Measurements from ENCODE around the gene HOXB7.

Gene HOXB7

DNA sequence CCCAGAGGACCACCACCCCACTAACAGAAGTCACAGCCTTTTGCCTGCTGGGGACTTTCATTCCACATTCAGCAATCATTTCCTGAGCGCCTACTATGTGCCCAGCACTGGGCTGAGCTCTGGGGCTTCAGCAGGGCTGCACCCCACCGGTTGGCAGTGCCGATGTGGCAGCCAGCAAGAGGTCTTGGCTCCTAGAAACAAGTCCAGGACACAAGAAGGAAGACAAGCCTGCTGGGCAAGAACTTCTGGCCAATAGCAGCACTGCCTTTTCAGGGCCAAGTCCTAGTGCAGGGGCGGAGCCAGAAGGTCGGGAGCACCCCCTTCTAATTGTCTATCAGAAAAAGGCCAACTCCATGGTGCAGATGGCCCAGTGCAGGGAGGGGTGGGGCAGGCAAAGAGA lies 28.3 kb upstream of the HOXB7 start:
- H3K4me3 ChIP-seq (ENCODE audit: low read depth, low read length), result no peak overlapping the region
- no peaks in the 10 kb centered on the region for H3K36me3 ChIP-seq (replicated peaks)
- no peak overlapping the region for H3K27ac ChIP-seq
- in situ Hi-C loops (cut with HindIII; ENCODE audit: low pct_ligation_motif_present, low sequenced_read_pairs), result no loop called here
- DNase-seq, result no peak
- TF ChIP-seq, protein P1, sequence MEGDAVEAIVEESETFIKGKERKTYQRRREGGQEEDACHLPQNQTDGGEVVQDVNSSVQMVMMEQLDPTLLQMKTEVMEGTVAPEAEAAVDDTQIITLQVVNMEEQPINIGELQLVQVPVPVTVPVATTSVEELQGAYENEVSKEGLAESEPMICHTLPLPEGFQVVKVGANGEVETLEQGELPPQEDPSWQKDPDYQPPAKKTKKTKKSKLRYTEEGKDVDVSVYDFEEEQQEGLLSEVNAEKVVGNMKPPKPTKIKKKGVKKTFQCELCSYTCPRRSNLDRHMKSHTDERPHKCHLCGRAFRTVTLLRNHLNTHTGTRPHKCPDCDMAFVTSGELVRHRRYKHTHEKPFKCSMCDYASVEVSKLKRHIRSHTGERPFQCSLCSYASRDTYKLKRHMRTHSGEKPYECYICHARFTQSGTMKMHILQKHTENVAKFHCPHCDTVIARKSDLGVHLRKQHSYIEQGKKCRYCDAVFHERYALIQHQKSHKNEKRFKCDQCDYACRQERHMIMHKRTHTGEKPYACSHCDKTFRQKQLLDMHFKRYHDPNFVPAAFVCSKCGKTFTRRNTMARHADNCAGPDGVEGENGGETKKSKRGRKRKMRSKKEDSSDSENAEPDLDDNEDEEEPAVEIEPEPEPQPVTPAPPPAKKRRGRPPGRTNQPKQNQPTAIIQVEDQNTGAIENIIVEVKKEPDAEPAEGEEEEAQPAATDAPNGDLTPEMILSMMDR (IDR thresholded peaks at IDR 0.05; ENCODE audit: low read depth, low read length, missing control alignments), result no peak
- H3K27me3 ChIP-seq (replicated peaks), result peaks cover 99% of the 10 kb centered on the region

GRCh38 chr17:48637323-48638260 lies 26.8 kb upstream of the HOXB7 start:
- Histone ChIP-seq H3K27me3 (replicated peaks) (peaks cover 99% of the 10 kb centered on the region), H3K4me3 (ENCODE audit: low read depth, low read length) (no peak overlapping the region), H3K27ac (no peak overlapping the region), H3K36me3 (replicated peaks) (no peaks in the 10 kb centered on the region)
- in situ Hi-C loops (cut with HindIII; ENCODE audit: low pct_ligation_motif_present, low sequenced_read_pairs), result no loop called here
- TF ChIP-seq, protein P1 (IDR thresholded peaks at IDR 0.05; ENCODE audit: low read depth, low read length, missing control alignments), result no peak
- no peak for DNase-seq

GRCh38 chr17:48636177-48637018 lies 25.6 kb upstream of the HOXB7 start:
- no peak overlapping the region for H3K4me3 ChIP-seq (ENCODE audit: low read depth, low read length)
- no peak overlapping the region for H3K27ac ChIP-seq
- TF ChIP-seq, protein P1 (IDR thresholded peaks at IDR 0.05; ENCODE audit: low read depth, low read length, missing control alignments), result peak; percentile 67
- H3K36me3 ChIP-seq (replicated peaks), result no peaks in the 10 kb centered on the region
- H3K27me3 ChIP-seq (replicated peaks), result peaks cover 99% of the 10 kb centered on the region
- in situ Hi-C loops (cut with HindIII; ENCODE audit: low pct_ligation_motif_present, low sequenced_read_pairs), result no loop called here
- no peak for DNase-seq

DNA sequence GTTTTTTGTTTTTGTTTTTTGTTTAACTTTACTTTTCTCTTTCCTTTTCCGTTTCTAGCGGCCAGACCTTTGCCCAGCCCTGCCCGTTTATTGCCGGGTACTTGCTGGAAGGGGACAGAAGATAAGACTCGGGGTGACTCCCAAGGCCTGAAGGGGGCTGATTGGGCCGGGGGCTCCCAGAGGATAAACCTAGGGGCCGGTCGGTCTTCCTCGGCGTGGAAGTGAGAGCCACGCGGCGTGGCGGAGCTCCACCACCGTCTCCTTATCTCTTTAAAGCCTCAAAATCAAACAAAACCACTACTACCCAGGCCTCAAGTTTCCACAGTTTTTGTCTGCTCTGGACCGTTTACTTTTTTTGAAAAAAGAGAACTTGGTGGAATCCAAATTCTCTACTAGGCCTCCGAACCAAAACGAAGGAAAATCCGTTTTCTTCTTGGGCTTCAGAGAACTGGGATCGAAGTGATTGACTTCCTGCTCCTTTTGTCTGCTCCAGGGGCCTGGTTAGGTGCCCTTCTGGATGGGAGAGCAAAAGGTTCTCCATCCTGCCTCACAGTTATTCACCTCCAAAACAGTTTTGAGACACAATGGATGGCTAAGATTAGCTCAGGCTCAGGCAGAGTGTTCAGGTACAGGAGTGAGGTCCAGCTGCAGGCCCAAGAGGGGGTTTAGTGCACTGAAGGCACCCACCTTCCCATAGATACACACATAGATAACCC lies 23.8 kb upstream of the HOXB7 start:
- H3K36me3 ChIP-seq (replicated peaks), result no peaks in the 10 kb centered on the region
- in situ Hi-C loops (cut with HindIII; ENCODE audit: low pct_ligation_motif_present, low sequenced_read_pairs), result no loop called here
- TF ChIP-seq, protein P1 (IDR thresholded peaks at IDR 0.05; ENCODE audit: low read depth, low read length, missing control alignments), result no peak
- no peak for DNase-seq
- no peak overlapping the region for H3K27ac ChIP-seq
- H3K27me3 ChIP-seq (replicated peaks), result peaks cover 99% of the 10 kb centered on the region
- H3K4me3 ChIP-seq (ENCODE audit: low read depth, low read length), result no peak overlapping the region

DNA sequence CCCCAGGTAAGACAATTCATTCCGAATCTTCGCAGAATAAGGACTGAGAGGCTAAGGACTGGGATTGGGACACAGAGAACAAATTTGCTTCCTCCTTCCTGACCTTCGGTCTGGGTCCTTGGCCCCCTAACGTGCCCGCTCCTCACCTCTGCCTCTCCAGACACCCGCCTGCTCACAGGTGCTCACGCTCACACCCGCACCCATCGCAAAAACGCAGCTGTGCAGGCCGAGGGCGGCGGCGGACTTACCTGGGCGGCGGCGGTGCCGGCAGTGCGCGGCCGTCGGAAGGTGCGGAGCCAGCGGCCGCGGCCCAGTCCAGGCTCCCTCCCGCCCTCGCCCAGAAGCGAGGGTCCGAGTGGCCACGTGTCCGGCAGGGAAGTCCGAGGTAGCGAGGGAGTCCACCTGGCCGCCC lies 22.5 kb upstream of the HOXB7 start:
- no peak overlapping the region for H3K27ac ChIP-seq
- no peak overlapping the region for H3K4me3 ChIP-seq (ENCODE audit: low read depth, low read length)
- H3K36me3 ChIP-seq (replicated peaks), result no peaks in the 10 kb centered on the region
- DNase-seq, result no peak
- TF ChIP-seq, protein P1 (IDR thresholded peaks at IDR 0.05; ENCODE audit: low read depth, low read length, missing control alignments), result no peak
- H3K27me3 ChIP-seq (replicated peaks), result peaks cover 100% of the 10 kb centered on the region
- in situ Hi-C loops (cut with HindIII; ENCODE audit: low pct_ligation_motif_present, low sequenced_read_pairs), result no loop called here
